ENCODE measurements around the gene ZC3HAV1.

The ZC3HAV1 gene

GRCh38 chr7:139046143-139046542 lies 63.4 kb downstream of the ZC3HAV1 start:
- TF ChIP-seq CTCF (IDR thresholded peaks at IDR 0.05; ENCODE audit: insufficient read depth, low read length) (no peak), POLR2AphosphoS5 (IDR thresholded peaks at IDR 0.05; ENCODE audit: low read depth) (no peak), REST (IDR thresholded peaks at IDR 0.05; ENCODE audit: insufficient replicate concordance, low read depth) (no peak), SPI1 (IDR thresholded peaks at IDR 0.05; ENCODE audit: borderline replicate concordance, low read depth) (no peak), GABPA (IDR thresholded peaks at IDR 0.05; ENCODE audit: low read depth) (no peak)
- no peaks in the 10 kb centered on the region for H3K27me3 ChIP-seq (ENCODE audit: insufficient read depth, poor library complexity, severe bottlenecking)
- no peak overlapping the region for H3K27ac ChIP-seq (replicated peaks)
- DNase-seq (ENCODE audit: low read depth in 1 of 2, low spot score in 1 of 2) = no peak
- H3K4me3 ChIP-seq (replicated peaks; ENCODE audit: insufficient read depth, low read length) = no peak overlapping the region

GRCh38 chr7:139044813-139045794 lies 64.4 kb downstream of the ZC3HAV1 start:
- DNase-seq (ENCODE audit: low read depth in 1 of 2, low spot score in 1 of 2) = peak in 1 of 2 experiments; percentile 52
- peak overlapping the region; percentile 11; the same call in 1 of the 2 replicates for H3K27ac ChIP-seq (replicated peaks)
- H3K4me3 ChIP-seq (replicated peaks; ENCODE audit: insufficient read depth, low read length) = no peak overlapping the region
- no peaks in the 10 kb centered on the region for H3K27me3 ChIP-seq (ENCODE audit: insufficient read depth, poor library complexity, severe bottlenecking)
- no peak for TF ChIP-seq REST (IDR thresholded peaks at IDR 0.05; ENCODE audit: insufficient replicate concordance, low read depth)
- TF ChIP-seq CTCF (IDR thresholded peaks at IDR 0.05; ENCODE audit: insufficient read depth, low read length) = no peak
- peak; percentile 69; the same call in 1 of the 2 replicates for TF ChIP-seq SPI1 (IDR thresholded peaks at IDR 0.05; ENCODE audit: borderline replicate concordance, low read depth)

GRCh38 chr7:139043823-139044812 lies 65.4 kb downstream of the ZC3HAV1 start:
- peak; percentile 51 to 58 for DNase-seq (ENCODE audit: low read depth in 1 of 2, low spot score in 1 of 2)
- Histone ChIP-seq H3K27me3 (ENCODE audit: insufficient read depth, poor library complexity, severe bottlenecking) (no peaks in the 10 kb centered on the region), H3K27ac (replicated peaks) (no peak overlapping the region; the same call in 1 of the 2 replicates), H3K4me3 (replicated peaks; ENCODE audit: insufficient read depth, low read length) (no peak overlapping the region)
- TF ChIP-seq REST (IDR thresholded peaks at IDR 0.05; ENCODE audit: insufficient replicate concordance, low read depth) = peak; percentile 87
- no peak for TF ChIP-seq CTCF (IDR thresholded peaks at IDR 0.05; ENCODE audit: insufficient read depth, low read length)
- TF ChIP-seq POLR2AphosphoS5 (IDR thresholded peaks at IDR 0.05; ENCODE audit: low read depth) = 0 out of 2 replicates have a peak, but pooled peaks have one; percentile 24
- TF ChIP-seq SPI1 (IDR thresholded peaks at IDR 0.05; ENCODE audit: borderline replicate concordance, low read depth) = peak; percentile 3; the same call in 1 of the 2 replicates
- no peak for TF ChIP-seq GABPA (IDR thresholded peaks at IDR 0.05; ENCODE audit: low read depth)

Data from HL-60 (cell line).